ENCODE results near the gene STXBP2.
A peak's percentile ranks its signal among the peaks of the same experiment; 100 is the strongest.

STXBP2 gene

DNA sequence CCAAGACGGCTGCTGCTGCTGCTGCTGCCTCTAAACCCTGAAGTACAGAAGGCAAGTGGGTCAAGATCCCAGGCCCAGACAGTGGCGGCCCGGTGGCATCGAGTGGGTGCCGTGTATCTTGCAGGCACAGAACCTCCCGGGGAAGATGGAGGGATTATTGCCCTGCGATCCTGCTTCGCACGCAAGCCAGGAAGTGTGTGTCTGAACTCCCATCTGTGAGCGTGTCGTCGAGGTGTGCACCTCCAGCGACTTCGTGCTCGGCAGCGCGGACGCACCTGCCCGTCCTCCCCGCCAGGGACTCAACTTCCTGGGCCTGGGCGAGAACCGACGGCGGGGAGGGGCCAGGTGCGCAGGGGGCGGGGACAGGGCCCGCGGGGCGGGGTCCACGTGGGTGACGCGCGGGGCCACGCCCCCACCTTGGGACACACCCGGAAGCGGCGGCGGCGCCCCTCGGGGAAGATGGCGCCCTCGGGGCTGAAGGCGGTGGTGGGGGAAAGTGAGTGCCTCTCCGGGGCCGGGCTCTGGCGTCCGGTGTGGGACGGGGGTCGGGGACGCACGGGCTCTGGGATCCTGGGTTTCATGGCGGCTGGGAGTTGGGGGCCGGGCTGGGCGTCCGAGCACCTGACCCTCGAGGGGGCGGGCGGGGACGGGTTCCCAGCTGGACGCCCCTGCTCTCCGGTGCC is at the start of gene STXBP2:
Gene STXBP2, plus strand, starts transcription at position 420 of the 683 bp plus-strand sequence. Its CDS starts 40 bp downstream, at position 460.
- DNase-seq = peak; percentile 86

DNA sequence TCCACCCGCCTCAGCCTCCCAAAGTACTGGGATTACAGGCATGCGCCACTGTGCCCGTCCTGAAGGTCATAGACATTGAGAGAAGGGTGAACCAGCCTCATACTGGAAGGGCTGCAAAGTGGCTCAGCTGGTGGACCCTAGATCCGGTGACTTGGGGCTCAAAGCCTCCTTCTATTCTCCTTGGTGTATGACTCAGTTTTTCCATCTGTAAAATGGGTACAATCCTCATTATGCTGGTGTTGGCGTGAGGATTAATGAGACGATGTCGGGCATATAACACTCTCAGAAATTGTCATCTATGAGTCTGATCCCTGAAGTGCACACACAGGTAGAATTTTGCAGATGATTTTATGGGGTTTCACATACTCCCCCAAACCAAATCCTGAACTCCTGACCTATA is 47.1 kb upstream of the STXBP2 start:
- no peak for DNase-seq

DNA sequence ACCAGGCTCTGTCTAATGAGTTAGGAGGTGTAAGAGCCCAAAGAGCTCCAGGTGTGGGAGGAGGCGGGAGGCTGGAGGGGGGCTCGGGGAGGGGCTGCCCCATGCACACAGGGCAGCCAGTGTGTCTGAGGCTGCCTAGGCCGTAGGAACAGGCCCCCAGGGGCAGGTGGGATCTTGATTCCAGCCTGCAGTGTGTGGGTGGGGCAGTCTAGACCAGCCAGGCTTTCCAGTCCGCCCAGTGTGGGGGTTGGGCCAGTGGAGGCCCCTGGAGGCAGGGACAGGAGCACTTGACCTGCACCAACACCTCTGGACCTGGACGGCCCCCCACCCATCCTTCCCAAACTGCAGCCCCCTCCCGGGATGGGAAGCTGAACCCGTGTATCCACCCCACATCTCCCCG is 46.7 kb upstream of the STXBP2 start:
- no peak for DNase-seq

DNA sequence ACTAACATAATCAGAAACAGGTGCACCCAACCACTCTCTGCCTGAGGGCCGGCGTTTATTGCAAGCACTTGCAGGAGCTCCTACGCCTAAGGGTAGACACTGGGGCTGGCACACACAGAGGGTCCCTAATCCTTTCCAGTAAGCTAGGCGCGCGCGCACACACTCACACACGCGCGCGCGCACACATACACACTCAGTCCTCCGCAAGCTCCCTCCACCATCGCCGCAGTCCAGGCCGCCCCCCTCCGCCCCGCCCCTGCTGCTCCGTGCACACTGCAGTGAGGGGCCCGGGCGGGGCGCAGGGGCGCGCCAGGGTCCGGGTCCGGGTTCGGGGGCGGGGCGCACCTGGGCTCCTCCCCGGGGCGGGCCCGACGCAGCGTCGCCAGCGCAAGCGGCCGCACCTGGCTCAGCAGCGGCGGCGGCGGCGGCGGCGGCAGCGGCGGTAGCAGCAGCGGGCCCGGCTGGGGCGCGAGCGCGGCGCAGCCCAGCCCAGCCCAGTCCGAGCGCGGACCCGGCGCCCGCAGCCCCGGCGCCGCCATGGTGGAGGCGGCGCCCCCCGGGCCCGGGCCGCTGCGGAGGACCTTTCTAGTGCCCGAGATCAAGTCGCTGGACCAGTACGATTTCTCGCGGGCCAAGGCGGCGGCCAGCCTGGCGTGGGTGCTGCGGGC is 41.3 kb upstream of the STXBP2 start, which contains the start of gene CAMSAP3:
Gene CAMSAP3, plus strand, starts transcription at position 398 of the 668 bp plus-strand sequence. Its CDS starts 140 bp downstream, at position 538.
- peak; percentile 74 for DNase-seq

DNA sequence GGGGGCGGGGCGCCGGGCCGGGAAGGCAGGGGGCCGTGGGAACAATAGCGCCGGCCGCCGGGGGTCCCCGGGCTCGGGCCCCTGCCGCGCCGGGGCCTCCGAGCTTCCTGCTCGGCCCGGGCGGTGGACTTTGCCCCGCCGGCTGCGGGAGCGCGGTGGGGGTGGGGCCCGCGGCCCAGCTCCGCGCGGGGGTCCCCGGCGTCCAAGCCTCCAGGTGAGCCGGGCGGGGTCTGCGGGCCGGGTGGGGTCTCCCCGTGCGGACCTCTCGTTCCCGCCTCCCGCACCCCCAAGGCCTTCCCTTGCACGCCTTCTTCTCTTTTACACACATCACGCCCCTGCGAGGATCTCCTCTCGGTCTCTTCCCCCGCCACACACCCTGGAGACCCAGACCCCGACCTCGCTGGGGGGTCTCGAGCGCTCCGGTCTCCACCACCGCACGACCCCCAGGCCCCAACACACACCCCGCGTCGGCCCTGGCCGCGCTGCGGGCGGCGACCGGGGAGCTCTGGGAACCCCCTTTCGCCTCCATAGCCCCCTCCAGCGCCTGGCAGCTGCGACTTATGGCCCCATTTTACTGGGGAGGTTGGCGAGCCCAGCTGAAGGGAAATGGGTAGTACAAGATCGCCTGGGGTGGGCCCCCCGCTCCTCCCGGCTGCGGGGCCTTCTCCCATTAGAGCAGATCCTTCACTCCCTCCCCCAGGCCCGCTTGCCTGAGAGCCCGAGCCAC is 40.5 kb upstream of the STXBP2 start:
- DNase-seq = no peak

DNA sequence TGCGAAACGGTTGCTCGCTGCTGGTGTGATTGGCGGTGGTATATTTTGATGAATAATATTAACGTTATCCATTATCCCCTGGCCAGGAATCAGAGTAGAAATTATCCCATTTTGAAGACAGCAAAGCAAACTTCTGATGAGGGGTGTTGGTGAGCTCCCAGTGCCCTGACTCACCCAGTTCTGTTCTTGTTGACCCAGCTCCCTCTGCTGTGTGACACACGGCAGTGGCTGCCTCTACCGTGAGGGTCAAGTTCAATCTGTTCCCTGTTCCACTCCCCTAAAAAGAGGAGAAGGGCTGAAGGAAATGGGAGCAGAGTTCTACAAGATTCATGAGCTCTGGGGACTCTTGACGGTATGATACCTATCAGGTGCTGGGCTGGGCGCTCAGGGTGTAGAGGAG is 39.2 kb upstream of the STXBP2 start:
- no peak for DNase-seq

DNA sequence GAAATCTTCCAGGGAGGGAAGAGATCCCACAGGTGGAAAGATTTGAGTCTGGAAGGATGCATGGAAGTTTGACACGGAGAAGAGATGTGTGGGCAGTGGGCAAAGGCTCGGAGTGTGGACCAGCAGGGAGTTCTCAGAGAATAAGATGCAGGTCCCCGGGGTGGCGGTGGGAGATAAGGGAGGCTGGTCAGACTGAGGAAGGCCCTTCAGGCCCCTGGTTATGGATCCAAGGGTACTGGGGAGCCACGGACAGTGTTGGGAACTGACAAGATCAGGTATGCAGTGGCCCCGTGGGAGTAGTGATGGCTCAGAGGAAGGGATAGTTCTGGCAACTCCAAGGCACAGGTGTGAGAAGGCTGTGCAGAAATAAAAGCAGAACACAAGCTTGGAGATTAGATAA is 38.7 kb upstream of the STXBP2 start:
- DNase-seq = no peak

DNA sequence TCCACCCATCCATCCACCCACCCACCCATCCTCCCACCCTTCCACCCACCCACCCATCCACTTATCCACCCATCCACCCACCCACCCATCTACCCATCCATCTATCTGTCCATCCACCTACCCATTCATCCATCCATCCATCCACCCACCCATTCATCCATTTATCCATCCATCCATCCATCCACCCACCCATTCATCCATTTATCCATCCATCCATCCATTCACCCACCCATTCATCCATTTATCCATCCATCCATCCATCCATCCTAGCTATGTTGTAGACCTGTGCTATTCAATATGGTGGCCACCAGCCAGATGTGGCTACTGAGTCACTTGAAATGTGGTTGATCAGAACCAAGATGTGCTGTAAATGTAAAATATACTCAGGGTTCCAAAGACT is 36.2 kb upstream of the STXBP2 start:
- DNase-seq = no peak

DNA sequence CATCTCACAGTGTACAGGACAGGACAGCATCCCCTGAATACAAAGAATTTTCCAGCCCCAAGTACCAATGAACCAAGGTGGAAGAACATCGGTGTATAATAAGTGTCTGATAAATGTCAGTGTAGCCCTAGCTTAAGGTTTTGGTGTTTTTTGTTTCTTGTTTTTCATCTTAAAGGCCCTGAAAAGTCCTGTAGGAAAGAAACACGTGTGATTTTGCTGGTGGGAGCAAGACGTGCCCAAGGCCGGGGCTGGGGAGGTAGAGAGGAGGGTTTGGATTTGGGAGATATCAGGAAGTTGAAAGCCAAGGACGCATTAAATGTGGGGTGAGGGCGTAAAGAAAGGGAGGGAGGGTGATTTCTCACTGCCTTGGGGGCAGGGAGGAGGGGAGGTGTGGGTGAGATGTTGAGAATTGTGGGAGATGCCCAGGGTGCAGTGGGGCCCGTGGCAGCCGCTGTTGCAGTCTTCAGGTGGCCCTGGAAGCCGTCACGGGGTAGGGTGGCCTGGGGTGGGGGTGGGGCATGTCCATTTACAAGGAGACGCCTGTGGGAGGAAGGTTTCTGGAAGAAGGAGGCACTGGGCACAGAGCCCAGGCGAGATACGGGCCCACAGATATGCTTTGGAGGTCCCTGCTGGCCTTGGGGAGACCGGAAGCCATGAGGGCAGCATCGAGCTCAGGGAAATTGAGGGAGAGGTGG is 34.5 kb upstream of the STXBP2 start:
- no peak for DNase-seq

DNA sequence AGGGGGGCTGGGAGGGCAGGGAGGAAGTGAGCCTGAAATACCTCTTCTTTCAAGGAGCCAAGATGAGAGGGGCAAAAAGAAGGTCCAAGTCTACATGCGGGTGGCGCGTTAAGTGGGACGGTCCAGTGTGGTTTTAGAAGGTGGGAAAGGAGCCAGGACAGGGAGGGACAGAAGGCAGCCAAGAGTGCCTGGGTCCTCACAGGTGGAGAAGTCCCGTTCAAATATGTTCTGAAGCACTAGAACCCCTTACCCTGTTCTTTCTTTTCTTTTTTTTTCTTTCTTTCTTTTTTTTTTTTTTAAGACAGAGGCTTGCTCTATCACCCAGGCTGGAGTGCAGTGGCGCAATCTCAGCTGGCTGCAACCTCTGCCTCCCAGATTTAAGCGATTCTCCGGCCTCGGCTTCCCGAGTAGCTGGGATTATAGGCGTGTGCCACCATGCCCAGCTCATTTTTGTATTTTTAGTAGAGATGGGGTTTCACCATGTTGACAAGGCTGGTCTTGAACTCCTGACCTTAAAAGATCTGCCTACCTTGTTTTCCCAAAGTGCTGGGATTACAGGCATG is 33.9 kb upstream of the STXBP2 start:
- DNase-seq = no peak

DNA sequence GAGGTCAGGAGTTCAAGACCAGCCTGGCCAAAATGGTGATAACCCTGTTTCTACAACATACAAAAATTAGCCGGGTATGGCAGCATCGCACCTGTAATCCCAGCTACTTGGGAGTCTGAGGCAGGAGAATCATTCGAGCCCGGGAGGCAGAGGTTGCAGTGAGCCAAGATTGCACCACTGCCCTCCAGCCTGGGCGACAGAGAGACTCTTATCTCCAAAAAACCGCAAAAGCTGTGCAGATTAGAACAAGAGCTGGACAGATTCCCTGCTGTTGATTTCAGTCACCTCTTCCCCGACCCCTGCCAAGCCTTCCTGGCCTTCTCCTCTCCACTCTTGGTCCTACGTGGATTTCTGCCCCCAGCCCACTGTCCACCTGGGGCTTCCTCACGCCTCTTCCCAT is 33.0 kb upstream of the STXBP2 start:
- DNase-seq = no peak

DNA sequence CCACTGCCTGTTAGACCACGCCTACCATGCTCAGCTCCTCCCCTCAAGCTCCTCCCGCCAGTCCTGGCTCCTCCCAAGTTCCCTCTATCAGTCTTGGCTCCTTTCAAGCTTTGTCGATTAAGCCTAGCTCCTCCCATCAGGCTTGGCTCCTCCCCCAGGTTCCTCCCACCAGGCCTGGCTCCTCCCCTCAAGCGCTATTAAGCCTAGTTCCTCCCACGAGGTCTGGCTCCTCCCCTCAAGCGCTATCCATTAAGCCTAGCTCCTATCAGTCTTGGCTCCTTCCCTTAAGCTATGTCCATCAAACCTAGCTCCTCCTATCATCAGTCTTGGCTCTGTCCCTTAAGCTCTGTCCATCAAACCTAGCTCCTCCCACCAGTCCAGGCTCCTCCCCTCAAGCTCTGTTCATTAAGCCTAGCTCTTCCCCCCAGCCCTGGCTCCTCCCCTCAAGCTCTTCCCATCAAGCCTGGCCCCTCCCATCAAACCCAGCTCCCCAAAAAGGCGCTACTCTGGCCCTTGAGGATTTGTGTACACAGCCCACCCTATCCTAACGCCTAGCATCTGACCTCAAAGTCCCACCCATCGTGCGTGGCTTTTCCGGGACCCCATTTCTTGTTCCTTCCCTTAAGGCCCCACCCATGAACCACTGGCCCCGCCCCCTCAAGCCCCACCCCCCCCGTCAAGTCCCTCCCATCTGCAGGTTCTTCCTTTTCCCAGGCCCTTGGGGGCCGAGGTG is 31.3 kb upstream of the STXBP2 start:
- no peak for DNase-seq

DNA sequence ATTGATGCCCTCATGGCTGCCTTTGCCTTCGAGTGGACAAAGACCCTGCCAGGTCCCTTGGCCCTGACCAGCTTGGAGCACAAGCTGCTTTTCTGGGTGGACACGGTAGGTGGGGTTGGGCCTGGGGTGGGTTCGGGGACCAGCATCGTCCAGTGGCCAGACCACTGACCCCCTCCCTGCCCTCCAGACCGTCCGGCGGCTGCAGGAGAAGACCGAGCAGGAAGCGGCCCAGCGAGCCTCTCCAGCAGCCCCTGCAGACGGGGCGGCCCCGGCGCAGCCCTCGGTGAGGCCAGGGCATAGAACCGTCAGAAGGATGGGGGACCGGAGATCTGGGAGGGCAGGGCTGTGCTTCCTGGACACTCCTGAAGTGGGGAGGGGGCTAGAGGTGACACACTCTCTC is 30.6 kb upstream of the STXBP2 start:
- no peak for DNase-seq

DNA sequence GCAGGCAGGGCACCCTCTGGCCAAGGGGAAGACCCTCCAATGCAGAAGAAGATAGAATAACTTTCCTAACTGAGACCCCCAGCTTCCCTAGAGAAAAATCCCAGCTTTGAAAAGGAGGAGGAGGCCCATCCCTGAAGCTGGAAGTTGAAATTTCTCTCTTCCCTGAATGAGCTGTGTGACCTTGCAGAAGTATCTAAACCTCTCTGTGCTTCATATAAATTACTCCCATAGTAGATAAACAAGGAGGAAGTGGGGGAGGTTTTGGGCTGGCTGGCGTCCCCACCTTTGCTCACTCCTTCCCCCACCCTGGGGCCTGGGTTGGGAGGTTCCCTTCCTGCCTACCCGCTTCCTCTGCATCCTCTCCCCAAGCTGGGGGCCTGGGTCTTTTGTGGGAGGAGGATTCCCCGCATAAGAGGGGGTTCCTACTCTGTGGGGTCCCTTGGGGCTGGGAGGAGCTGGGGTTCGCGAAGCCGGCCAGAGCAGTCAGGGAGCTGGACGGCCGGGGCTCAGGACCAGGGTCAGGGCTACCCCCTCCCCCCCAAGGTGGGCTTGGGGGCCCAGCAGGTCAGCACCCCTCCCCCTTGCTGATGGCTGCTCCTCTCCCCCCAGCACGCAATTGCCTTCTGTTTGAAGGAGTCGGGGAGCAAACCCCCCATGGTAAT is 29.6 kb upstream of the STXBP2 start:
- no peak for DNase-seq

DNA sequence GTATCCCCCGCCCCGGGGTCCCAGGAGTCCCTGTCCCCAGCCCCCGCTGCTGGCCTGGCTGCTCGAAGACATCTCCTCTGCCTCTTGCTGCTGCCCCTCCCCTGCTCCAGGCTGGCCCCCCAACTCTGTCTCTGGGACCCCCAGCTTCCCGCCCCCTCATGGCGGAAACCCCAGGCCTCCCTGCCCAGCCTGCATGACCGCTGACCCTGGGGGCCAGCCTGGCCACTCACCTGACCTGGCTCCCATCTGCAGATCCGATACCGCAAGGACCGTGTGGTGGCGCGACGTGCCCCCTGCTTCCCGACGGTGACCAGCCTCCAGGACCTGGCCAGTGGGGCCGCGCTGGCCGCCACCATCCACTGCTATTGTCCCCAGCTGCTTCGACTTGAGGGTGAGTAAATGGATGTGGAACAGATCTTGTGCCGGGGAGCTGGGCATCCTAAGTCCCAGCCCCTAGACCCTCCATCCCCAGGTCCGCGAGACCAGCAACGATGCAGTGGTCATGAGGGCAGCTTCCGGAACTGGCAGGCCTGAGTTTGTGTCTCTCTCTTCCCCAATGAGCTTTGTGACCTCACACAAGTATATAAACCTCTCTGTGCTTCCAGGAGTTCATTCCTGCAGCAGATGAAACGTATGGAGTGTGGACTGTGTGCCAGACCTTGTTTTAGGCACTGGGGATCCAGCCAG is 28.9 kb upstream of the STXBP2 start:
- no peak for DNase-seq

DNA sequence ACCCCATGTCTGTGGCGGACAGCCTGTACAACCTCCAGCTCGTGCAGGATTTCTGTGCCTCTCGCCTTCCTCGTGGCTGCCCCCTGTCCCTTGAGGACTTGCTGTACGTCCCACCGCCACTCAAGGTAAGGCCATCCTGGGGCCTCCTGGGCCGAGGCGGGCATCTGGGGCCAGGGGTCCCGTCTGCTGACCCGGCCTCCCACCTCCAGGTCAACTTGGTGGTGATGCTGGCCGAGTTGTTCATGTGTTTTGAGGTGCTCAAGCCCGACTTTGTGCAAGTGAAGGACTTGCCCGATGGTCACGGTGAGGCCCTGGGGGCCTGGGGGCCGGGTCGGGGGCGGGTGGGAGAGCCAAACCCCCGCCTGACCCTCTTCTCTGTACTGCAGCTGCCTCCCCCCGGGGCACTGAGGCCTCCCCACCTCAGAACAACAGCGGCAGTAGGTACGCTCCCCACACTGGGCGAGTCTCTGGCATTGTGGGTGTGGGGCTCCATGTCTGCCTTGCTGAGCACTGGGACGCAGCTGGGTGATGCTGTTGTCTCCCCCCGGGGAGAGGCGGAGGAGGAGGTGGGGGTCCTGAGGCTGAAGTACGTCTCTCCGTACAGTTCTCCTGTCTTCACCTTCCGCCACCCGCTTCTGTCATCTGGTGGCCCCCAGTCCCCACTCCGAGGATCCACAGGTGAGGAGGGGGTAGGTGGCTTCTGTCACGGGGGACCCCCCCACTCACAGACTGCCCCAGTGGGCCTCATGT is 26.2 kb upstream of the STXBP2 start:
- no peak for DNase-seq

DNA sequence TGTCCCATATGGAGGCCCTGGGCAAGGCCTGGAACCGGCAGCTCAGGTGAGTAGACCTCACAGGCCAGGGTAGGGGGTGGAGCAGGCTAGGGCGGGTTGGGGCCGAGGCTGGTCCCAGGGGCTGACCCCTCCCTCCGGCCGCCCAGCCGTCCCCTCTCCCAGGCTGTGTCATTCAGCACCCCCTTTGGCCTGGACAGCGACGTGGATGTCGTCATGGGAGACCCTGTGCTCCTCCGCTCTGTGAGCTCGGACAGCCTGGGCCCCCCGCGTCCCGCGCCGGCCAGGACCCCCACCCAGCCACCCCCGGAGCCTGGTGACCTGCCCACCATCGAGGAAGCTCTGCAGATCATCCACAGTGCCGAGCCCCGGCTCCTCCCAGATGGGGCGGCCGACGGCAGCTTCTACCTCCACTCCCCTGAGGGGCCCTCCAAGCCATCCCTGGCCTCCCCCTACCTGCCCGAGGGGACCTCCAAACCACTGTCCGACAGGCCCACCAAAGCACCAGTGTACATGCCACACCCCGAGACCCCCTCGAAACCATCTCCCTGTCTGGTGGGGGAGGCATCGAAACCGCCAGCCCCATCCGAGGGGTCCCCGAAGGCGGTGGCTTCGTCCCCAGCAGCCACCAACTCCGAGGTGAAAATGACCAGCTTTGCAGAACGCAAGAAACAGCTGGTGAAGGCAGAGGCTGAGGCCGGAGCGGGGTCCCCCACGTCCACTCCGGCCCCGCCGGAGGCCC is 25.2 kb upstream of the STXBP2 start:
- no peak for DNase-seq

DNA sequence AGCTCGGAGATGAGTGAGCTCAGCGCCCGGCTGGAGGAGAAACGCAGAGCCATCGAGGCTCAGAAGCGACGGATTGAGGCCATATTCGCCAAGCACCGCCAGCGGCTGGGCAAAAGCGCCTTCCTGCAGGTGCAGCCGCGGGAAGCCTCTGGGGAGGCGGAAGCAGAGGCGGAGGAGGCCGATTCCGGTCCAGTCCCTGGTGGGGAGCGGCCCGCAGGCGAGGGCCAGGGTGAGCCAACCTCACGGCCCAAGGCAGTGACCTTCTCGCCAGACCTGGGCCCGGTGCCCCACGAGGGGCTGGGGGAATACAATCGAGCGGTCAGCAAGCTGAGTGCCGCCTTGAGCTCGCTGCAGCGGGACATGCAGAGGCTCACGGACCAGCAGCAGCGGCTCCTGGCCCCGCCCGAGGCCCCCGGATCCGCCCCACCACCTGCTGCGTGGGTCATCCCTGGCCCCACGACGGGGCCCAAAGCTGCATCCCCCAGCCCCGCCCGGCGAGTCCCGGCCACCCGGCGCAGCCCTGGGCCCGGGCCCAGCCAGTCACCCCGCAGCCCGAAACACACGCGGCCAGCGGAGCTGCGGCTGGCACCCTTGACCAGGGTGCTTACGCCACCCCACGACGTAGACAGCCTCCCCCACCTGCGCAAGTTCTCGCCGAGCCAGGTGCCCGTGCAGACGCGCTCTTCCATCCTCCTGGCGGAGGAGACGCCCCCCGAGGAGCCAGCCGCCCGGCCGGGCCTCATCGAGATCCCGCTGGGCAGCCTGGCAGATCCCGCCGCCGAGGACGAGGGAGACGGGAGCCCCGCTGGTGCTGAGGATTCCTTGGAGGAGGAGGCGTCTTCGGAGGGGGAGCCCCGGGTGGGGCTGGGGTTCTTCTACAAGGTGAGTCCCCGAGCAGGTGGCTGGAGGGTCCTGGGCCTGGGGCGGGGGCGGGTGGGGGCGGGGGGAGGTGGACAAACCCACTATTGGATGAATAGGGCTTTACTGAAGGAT is 24.3 kb upstream of the STXBP2 start:
- no peak for DNase-seq
